HFFc6 (cell line): ENCODE data around the gene MYH16. TPM values are rescaled to one million over a fixed set of nuclear protein-coding genes. Genes with fewer than 3 reads are reported as not detected.
"Not testable (repeated sequence)": the region's sequence is repeated elsewhere in the genome, so short reads cannot be mapped to it uniquely, and the experiment has no call there.

Experiments used
- DNase-seq: peaks from one replicate; pipeline ENCODE4 v3.0.0-alpha.2; 2018
- H3K27ac Mint-ChIP-seq: 2 replicates; pipeline ENCODE4 v1.8.0; 2020; ENCODE audit warnings: mild to moderate bottlenecking, mixed read lengths
- H3K27me3 Mint-ChIP-seq: 2 replicates; pipeline ENCODE4 v1.8.0; 2021; ENCODE audit warnings: mild to moderate bottlenecking, moderate library complexity, mixed read lengths; ENCODE audit not compliant: insufficient read depth
- H3K36me3 Mint-ChIP-seq: 2 replicates; pipeline ENCODE4 v1.8.0; 2021; ENCODE audit warnings: low read depth, mixed read lengths
- H3K4me1 Mint-ChIP-seq: 2 replicates; pipeline ENCODE4 v1.8.0; 2020; ENCODE audit warnings: low read depth, mixed read lengths
- H3K4me3 Mint-ChIP-seq: 2 replicates; pipeline ENCODE4 v1.8.0; 2020; ENCODE audit warnings: mild to moderate bottlenecking, moderate library complexity, mixed read lengths
- H3K9me3 Mint-ChIP-seq: 2 replicates; pipeline ENCODE4 v1.8.0; 2020; ENCODE audit warnings: mild to moderate bottlenecking, mixed read lengths
- total RNA-seq, 6 experiments: library from RNA; stranded (reverse); fragmentation: NEBNext Ultra II Directional; extraction: Animal tissue kit (Norgen Biotek cat#: 25700); gene quantifications; 2 replicates in 1 of 6; 3 replicates in 5 of 6; pipeline ENCODE4 v1.2.3, GENCODE V29; 2021
- TF ChIP-seq, protein P1 (sequence below): fragments of 200-600 bp; sonication (generic); IDR thresholded peaks from 2 replicates; pipeline ENCODE4 v1.5.0; 2021; ENCODE audit warnings: antibody characterized with exemption, mild to moderate bottlenecking

Gene MYH16
- total RNA-seq, 6 experiments from 2014 or later, result 0.05 TPM; not detected in 5

DNA sequence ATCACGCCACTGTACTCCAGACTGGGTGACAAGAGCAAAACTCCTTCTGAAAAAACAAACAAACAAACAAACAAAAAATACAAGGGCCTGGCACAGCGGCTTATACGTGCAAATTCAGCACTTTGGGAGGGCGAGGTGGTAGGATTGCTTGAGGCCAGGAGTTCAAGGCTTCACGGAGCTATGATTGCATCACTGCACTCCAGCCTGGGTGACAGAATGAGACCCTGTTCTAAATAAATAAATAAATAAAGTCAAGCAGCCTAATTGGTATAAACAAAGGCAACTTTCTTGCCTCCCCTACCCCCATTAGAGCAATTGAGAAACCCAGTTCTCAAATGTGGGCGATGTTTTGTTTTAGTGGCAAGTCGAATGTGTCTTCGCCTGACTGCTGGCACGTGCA, 38.5 kb upstream of the MYH16 start:
- TF ChIP-seq, protein P1, sequence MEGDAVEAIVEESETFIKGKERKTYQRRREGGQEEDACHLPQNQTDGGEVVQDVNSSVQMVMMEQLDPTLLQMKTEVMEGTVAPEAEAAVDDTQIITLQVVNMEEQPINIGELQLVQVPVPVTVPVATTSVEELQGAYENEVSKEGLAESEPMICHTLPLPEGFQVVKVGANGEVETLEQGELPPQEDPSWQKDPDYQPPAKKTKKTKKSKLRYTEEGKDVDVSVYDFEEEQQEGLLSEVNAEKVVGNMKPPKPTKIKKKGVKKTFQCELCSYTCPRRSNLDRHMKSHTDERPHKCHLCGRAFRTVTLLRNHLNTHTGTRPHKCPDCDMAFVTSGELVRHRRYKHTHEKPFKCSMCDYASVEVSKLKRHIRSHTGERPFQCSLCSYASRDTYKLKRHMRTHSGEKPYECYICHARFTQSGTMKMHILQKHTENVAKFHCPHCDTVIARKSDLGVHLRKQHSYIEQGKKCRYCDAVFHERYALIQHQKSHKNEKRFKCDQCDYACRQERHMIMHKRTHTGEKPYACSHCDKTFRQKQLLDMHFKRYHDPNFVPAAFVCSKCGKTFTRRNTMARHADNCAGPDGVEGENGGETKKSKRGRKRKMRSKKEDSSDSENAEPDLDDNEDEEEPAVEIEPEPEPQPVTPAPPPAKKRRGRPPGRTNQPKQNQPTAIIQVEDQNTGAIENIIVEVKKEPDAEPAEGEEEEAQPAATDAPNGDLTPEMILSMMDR, result no peak
- Mint-ChIP-seq H3K9me3 (no peaks in the 10 kb centered on the region), H3K4me1 (no peaks in the 10 kb centered on the region), H3K27me3 (peaks cover 6% of the 10 kb centered on the region), H3K27ac (no peak overlapping the region), H3K4me3 (no peak overlapping the region), H3K36me3 (no peaks in the 10 kb centered on the region; the same call in 1 of the 2 replicates)
- no peak for DNase-seq

DNA sequence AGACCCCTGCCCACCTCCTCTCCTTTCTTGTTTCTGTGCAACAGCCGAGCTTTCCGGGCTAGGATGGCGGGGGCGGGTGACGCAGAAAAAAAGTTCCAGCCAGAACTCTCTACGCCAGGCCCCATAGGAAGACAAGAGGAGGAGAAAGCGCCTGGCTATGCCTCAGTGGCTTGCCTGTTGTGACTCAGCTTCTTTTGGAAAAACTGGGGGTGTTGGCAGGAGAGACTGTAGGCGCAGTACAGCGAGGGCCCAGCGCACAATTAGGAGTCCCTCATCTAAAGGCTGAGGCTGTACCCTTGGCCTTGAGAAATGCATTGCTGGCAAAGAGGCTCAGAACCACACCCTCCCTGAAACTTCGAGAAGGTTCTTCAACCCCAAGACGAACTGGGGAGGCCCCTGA, 36.7 kb upstream of the MYH16 start:
- no peaks in the 10 kb centered on the region; the same call in 1 of the 2 replicates for H3K36me3 Mint-ChIP-seq
- H3K4me3 Mint-ChIP-seq, result no peak overlapping the region
- TF ChIP-seq, protein P1, result no peak
- H3K27me3 Mint-ChIP-seq, result peaks cover 8% of the 10 kb centered on the region
- no peaks in the 10 kb centered on the region for H3K9me3 Mint-ChIP-seq
- DNase-seq, result no peak
- no peaks in the 10 kb centered on the region for H3K4me1 Mint-ChIP-seq
- no peak overlapping the region for H3K27ac Mint-ChIP-seq

DNA sequence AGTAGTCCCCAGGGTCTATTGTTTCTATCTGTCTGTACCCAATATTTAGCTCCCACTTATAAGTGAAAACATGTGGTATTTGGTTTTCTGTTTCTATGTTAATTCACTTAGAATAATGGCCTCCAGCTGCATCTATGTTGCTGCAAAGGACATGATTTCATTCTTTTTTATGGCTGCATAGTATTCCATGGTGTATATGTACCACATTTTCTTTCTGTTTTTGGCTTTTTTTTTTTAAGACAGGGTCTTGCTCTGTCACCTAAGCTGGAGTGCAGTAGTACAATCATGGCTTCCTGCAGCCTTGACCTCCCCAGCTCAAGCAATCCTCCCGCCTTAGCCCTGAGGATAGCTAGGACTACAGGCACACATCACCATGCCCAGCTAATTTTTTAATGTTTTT, 34.8 kb upstream of the MYH16 start:
- not testable (repeated sequence) for H3K4me1 Mint-ChIP-seq, H3K27ac Mint-ChIP-seq, H3K4me3 Mint-ChIP-seq, H3K9me3 Mint-ChIP-seq, DNase-seq, H3K36me3 Mint-ChIP-seq, H3K27me3 Mint-ChIP-seq

DNA sequence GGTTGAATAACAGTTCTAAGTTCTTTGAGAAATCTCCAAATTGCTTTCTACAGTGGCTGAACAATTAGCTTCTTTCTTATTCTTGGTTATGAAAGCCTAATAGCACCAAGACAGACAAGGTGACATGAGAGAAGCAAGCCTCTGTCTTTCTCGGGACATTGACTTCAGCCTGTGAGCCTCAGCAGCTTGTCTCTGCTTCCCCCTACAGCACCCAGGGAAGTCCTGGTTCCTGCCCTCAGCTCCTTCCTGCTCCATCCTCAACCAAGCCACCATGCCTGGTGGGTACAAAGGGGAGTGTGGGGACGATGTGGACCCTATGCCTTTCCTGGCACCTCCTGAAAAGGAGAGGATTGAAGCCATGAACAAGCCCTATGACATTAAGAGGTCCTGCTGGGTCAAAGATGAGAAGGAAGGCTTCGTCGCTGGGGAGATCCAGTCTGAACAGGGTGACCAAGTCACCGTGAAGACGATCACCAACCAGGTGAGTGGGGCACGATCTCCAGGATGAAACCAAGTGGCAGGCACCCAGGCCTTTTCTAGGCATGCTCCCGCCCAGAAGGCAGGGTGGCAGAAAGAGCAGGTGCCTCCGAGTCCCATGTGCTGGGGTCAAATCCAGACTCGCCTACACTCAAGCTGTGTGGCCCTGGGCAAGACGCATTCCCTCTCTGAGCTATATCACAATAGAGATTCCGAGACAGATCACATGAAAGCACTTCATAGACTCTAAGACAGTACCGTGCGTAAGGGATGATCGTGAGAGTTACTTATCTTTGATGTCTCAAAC, 33.9 kb upstream of the MYH16 start:
- Mint-ChIP-seq H3K36me3 (no peaks in the 10 kb centered on the region; the same call in 1 of the 2 replicates), H3K27ac (no peak overlapping the region), H3K4me1 (no peaks in the 10 kb centered on the region), H3K9me3 (no peaks in the 10 kb centered on the region), H3K4me3 (no peak overlapping the region), H3K27me3 (peaks cover 8% of the 10 kb centered on the region)
- TF ChIP-seq, protein P1, result no peak
- no peak for DNase-seq

DNA sequence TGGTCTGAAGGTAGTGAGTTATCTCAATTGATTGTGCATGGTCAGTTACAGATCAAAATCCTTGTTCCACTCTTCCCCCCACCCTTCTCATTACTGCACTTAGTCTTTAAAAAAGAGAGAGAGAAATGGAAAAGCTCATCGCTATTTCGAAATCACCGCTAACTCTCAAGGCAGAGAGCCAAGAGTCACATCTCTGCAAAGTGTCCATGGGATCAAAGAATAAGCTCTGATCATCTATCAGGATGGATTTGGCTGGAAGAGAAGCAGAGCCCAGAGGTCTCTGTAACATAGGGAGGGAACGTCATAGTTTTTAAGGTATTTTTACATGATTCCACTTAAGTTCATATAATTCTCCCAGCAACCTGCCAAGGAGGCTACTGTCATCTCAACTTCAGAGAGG, 30.0 kb upstream of the MYH16 start:
- TF ChIP-seq, protein P1, result no peak
- H3K27me3 Mint-ChIP-seq, result peaks cover 10% of the 10 kb centered on the region

DNA sequence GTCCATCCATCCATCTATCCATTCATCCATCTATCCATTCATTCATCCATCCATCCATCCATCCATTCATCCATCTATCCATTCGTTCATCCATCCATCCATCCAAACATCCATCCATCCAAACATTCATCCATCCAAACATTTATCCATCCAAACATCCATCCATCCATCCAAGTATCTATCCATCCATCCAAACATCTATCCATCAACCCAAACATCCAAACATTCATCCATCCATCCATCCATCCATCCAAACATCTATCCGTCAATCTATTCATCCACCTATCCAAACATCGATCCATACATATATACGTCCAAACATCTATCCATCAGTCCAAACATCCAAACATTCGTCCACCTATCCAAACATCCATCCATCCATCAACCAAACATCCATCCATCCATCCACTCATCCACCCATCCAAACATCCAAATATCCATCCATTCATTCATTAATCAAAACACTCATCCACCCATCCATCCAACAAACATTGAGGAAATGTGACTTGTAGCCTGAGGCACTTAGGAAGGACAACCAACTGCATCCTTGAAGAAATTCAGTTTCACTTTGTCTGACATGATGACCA, 28.8 kb upstream of the MYH16 start:
- DNase-seq, result no peak
- no peaks in the 10 kb centered on the region for H3K36me3 Mint-ChIP-seq
- no peaks in the 10 kb centered on the region for H3K9me3 Mint-ChIP-seq
- H3K27me3 Mint-ChIP-seq, result peaks cover 7% of the 10 kb centered on the region
- no peak overlapping the region for H3K4me3 Mint-ChIP-seq
- TF ChIP-seq, protein P1, result no peak
- no peak overlapping the region for H3K27ac Mint-ChIP-seq
- no peaks in the 10 kb centered on the region; the same call in 1 of the 2 replicates for H3K4me1 Mint-ChIP-seq

More for the DNA sequence above, 30.0 kb upstream of the MYH16 start:
- H3K36me3 Mint-ChIP-seq, result no peaks in the 10 kb centered on the region
- no peaks in the 10 kb centered on the region for H3K9me3 Mint-ChIP-seq
- H3K27ac Mint-ChIP-seq, result no peak overlapping the region
- DNase-seq, result no peak
- no peaks in the 10 kb centered on the region for H3K4me1 Mint-ChIP-seq
- H3K4me3 Mint-ChIP-seq, result no peak overlapping the region
